HUES6 (cell line): ENCODE results near the gene CXCR6.

Source experiments
- H3K27ac ChIP-seq: 2 replicates; pipeline ENCODE4 v1.7.0; 2013; ENCODE audit warnings: low read depth, mild to moderate bottlenecking, low read length, inconsistent platforms
- H3K27me3 ChIP-seq: 2 replicates; pipeline ENCODE4 v1.6.1; 2013; ENCODE audit warnings: low read length; ENCODE audit not compliant: control insufficient read depth, insufficient read depth
- H3K36me3 ChIP-seq: 2 replicates; pipeline ENCODE4 v1.6.1; 2013; ENCODE audit warnings: low read length; ENCODE audit not compliant: control insufficient read depth, insufficient read depth
- H3K4me1 ChIP-seq: 2 replicates; pipeline ENCODE4 v1.6.1; 2013; ENCODE audit warnings: low read length; ENCODE audit not compliant: control insufficient read depth, insufficient read depth
- H3K4me3 ChIP-seq: 2 replicates; pipeline ENCODE4 v1.5.1; 2013; ENCODE audit warnings: low read depth, low read length
- H3K9ac ChIP-seq: one replicate; pipeline ENCODE4 v1.6.1; 2013; ENCODE audit warnings: mild to moderate bottlenecking, low read length
- H3K9me3 ChIP-seq: 2 replicates; pipeline ENCODE4 v1.6.1; 2013; ENCODE audit warnings: low read depth, low read length; ENCODE audit not compliant: control insufficient read depth, insufficient read depth

Gene CXCR6

GRCh38 chr3:45983770-45984169 lies 40.5 kb downstream of the CXCR6 start:
- Histone ChIP-seq H3K9me3 (no peaks in the 10 kb centered on the region), H3K4me1 (peaks cover 8% of the 10 kb centered on the region), H3K9ac (no peak overlapping the region), H3K36me3 (peaks cover 59% of the 10 kb centered on the region), H3K27ac (no peak overlapping the region), H3K4me3 (no peak overlapping the region), H3K27me3 (no peaks in the 10 kb centered on the region)

DNA sequence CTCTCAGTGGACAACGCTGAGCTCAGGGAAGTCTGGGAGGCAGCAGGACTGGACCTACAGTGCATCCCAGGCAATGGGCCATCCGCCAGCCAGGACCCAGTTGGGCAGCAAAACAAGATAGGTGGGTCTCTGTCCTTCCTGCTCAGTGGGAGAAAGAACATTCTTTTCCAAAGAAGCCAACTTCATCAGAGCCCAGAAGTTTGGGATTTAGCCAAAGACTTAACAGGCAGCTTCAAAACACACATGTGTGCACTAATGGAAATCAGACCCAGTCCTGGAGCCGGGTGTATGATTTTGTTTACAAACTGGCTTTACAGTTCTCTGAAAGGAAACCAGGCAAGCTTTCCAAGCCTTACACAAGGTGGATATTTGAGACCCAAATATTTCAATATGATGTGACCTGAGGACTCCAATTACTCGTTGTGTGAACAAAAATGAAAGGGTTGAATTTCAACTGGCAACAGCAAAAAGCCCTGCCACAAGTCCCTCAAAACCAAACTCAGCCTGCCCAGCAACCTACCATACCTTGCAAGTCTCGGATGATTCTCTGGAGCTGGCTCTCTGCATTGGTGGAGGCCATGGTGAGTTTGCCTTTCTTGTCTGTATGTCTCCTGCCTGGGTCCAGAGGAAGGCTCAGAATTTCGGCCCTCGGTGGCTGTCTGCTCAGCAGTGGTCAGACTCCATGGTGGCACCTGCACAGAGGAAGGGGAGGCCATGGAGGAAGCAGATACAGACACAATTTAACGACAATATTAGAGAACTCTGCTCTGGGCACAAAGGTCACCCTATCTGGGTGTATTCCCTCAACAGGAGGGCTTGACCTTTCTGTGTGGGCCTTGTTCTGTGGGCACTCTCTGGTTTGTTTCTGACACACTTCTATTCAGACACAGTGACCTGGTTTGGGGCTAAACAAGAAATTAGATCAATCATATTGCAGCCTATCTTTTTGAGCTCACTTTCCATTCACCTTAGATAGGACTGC lies 41.4 kb downstream of the CXCR6 start:
- peaks cover 12% of the 10 kb centered on the region for H3K4me1 ChIP-seq
- peaks cover 52% of the 10 kb centered on the region for H3K36me3 ChIP-seq
- H3K27me3 ChIP-seq, result no peaks in the 10 kb centered on the region
- H3K9me3 ChIP-seq, result no peaks in the 10 kb centered on the region
- no peak overlapping the region for H3K9ac ChIP-seq
- H3K4me3 ChIP-seq, result no peak overlapping the region
- no peak overlapping the region for H3K27ac ChIP-seq

GRCh38 chr3:45985532-45986302 lies 42.5 kb downstream of the CXCR6 start:
- H3K36me3 ChIP-seq, result peaks cover 43% of the 10 kb centered on the region
- no peak overlapping the region for H3K9ac ChIP-seq
- no peaks in the 10 kb centered on the region for H3K27me3 ChIP-seq
- no peak overlapping the region for H3K4me3 ChIP-seq
- no peak overlapping the region for H3K27ac ChIP-seq
- no peaks in the 10 kb centered on the region for H3K9me3 ChIP-seq
- H3K4me1 ChIP-seq, result peaks cover 16% of the 10 kb centered on the region

- peaks cover 36% of the 10 kb centered on the region for H3K36me3 ChIP-seq
- no peaks in the 10 kb centered on the region for H3K9me3 ChIP-seq
- H3K27ac ChIP-seq, result no peak overlapping the region
- no peak overlapping the region for H3K9ac ChIP-seq
- H3K4me1 ChIP-seq, result peaks cover 16% of the 10 kb centered on the region
- H3K27me3 ChIP-seq, result no peaks in the 10 kb centered on the region
- H3K4me3 ChIP-seq, result no peak overlapping the region
Observed at GRCh38 chr3:45986303-45986982, 43.2 kb downstream of the CXCR6 start.

DNA sequence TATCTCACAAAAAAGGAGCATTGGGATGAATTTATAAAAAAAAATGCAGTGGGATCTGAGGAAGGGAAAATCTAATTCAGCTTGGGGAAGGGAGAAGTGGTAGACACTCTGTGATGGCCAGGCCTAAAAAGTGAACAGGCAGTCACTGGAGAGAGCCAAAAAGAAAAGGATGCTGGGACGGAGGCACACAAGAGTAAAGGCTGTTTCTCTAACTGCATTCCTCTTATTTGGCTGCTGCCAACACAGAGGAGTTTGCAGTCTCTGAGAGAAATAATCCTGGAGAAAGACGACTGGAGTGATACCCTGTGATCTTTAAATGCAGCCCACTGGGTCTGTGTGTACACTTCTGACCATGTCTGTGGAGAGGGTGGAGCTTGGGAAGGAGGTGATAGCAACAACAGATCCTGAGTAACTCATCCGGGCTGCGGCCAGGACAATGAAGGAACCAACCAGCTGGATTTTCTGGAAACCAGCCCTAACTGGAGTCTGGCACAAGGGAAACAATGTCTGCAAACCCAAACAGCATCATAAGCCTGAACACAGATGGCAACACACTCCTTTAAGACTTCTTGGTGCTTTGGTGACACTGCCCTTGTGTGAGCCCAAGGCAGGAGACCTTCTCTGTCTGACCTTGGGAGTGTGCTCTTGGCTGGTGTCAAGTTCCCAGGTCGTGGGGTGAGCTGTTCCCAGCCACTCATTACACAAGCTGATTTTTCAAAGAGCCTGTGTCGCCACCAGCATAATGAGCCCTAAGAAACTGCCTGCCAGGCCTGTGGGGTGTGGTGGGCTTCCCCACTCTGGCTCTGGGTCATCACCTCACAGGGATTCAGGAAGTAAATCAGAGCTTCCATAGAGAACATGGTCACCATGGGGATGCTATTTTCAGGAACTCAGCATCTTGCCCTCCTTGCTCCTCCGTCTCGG lies 44.4 kb downstream of the CXCR6 start:
- Histone ChIP-seq H3K4me1 (peaks cover 26% of the 10 kb centered on the region), H3K9ac (no peak overlapping the region), H3K27ac (no peak overlapping the region), H3K36me3 (peaks cover 24% of the 10 kb centered on the region), H3K4me3 (no peak overlapping the region), H3K27me3 (no peaks in the 10 kb centered on the region), H3K9me3 (no peaks in the 10 kb centered on the region)

DNA sequence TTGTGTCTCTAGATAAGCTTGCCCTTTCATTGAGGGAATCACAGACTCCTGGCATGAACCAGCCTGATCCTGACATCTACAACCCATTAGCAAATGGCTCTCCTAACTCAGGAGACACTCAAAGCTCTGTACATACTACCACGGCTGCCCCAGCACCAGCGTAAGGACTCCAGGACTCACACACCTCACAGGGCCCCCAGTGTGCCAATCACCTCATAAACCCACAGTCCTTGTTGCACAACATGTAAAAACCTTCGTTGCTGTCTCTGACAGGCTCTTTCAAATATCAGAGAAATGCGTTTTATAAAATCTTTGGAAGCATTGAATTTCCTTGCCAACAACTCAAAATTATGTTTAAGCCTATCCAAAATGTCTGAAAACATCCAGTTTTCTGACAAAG lies 45.1 kb downstream of the CXCR6 start:
- no peaks in the 10 kb centered on the region for H3K27me3 ChIP-seq
- H3K4me1 ChIP-seq, result peaks cover 33% of the 10 kb centered on the region
- H3K36me3 ChIP-seq, result peaks cover 17% of the 10 kb centered on the region
- H3K27ac ChIP-seq, result no peak overlapping the region
- no peaks in the 10 kb centered on the region for H3K9me3 ChIP-seq
- H3K4me3 ChIP-seq, result no peak overlapping the region
- no peak overlapping the region for H3K9ac ChIP-seq

DNA sequence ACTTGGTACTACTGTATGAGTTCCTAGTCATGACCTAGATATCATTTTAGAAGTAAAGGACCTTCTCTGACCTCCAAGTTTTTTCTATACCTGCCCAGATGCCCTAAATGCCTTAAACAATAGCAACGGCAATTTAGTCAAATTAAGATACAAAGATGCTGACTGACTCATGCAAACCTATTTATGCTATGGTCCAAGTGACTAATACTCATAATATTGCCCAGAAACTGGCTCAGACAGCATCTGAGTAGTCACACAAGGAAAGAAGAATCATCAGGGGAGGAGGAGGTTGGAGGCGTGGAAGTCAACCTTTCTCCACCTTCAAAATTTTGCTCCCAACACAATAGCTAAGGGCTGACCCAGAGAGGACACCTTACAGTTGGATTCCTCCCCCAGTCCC lies 45.5 kb downstream of the CXCR6 start:
- Histone ChIP-seq H3K9me3 (no peaks in the 10 kb centered on the region), H3K36me3 (peaks cover 12% of the 10 kb centered on the region), H3K27ac (no peak overlapping the region), H3K27me3 (no peaks in the 10 kb centered on the region), H3K9ac (no peak overlapping the region), H3K4me3 (no peak overlapping the region), H3K4me1 (peaks cover 37% of the 10 kb centered on the region)

GRCh38 chr3:45990181-45990580 lies 46.9 kb downstream of the CXCR6 start:
- Histone ChIP-seq H3K9ac (no peak overlapping the region), H3K9me3 (no peaks in the 10 kb centered on the region), H3K27ac (no peak overlapping the region), H3K36me3 (no peaks in the 10 kb centered on the region), H3K4me1 (peaks cover 43% of the 10 kb centered on the region), H3K4me3 (no peak overlapping the region), H3K27me3 (no peaks in the 10 kb centered on the region)

DNA sequence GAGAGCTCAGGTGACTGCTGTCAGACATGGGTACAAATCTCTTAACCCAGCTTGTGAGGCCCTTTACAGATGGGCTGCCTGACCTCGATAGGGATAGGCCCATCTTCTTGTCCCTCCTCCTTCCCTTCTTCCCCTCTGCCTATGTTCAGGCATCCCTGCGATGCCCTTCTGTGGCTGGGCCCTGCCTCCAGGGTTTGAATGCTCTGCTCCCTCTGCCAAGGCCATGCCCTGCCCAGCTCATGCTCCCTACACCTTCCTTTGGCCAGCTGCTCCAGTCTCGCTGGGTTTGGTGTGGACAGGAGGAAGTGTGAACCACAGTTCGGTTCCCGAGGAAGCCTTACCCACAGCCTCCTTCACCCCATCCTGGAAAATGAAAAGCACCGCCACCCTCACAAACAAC lies 48.1 kb downstream of the CXCR6 start:
- Histone ChIP-seq H3K27me3 (no peaks in the 10 kb centered on the region), H3K4me1 (peaks cover 43% of the 10 kb centered on the region), H3K4me3 (no peak overlapping the region), H3K9ac (no peak overlapping the region), H3K9me3 (no peaks in the 10 kb centered on the region), H3K27ac (no peak overlapping the region), H3K36me3 (no peaks in the 10 kb centered on the region)

DNA sequence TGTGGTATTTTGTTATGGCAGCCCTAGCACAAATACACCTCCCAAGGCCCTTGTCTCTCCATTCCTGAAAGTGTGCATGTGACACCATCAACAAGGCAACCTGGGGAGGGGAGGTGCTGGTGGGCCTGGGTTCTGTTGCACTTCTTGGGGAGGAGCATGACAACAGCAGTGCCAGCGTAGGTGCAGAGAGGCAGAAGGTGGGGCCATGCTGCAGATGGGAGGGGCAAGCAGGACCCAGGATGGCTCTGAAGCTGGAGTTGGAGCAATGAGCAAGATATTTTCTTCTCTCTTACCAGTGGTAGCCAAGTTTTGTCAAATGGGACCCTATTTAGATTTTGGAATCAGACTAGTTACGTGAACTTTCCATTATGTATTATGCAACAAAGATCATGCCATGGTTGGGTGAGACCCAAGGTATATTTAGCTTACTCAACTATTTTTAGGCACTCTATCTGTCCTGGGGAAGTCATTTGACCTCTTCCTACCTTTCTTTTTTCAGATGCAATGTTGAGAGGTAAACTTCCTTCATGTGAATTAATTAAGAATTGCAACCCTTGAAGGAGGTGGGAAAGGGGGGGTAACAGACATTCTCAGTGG lies 49.0 kb downstream of the CXCR6 start:
- H3K27ac ChIP-seq, result no peak overlapping the region
- peaks cover 43% of the 10 kb centered on the region for H3K4me1 ChIP-seq

More for the DNA sequence above, 49.0 kb downstream of the CXCR6 start:
- H3K9me3 ChIP-seq, result no peaks in the 10 kb centered on the region
- H3K27me3 ChIP-seq, result 0 out of 2 replicates have a peak, but pooled peaks cover 1% of the 10 kb centered on the region
- H3K36me3 ChIP-seq, result no peaks in the 10 kb centered on the region
- no peak overlapping the region for H3K9ac ChIP-seq
- H3K4me3 ChIP-seq, result no peak overlapping the region
